ENCODE results near the gene MRPL36.

Gene MRPL36

DNA sequence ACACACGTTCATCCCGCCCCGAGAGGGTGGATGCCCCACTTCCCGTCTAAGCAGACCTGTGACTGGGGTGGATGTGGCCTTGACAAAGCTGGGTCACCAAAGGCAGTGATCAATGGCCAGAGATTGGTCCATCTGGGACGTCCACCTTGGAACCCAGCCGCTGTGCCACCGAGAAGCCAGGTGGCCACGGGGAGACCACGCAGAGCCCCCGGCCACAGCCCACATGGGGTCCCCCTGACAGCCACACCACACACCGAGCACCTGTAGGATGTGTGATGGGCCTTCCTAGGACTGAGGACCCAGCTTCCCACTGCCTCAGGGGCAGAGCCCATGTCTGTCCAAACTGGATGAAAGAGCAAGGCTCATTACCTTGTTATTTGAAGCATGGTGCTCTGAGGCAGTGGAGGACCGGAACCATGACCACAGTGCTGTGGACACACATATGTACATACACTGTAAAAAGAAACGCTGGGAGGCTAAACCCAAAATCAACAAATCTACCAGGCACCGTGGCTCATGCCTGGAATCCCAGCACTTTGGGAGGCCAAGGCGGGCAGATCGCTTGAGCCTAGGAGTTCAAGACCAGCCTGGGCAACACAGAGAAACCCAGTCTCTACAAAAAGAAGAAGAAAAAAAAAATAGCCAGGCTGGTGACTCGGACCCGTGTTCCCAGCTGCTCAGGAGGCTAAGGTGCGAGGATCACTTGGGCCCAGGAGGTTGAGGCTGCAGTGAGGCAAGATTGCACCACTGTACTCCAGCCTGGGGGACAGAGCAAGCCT, 50.1 kb downstream of the MRPL36 start:
- DNase-seq (ENCODE audit: low spot score): no peak

DNA sequence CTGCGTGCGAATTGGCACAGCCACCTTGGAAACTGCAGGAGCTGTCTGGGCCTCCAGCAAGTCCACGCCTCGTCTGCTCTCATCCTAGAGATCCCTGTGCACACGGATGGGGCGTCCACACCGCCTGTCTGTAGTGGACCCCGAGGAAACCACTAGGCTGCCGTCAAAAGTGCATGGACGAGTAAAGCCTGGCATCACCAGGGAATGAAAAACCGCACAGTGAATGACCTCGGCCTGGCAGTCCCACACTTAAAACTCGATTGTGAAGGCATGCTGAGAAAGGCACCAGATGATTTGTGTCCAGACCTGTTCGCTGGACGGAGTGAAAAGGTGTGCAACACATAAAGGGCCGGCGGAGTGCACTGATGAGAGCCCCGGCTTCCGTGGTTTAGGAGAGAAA, 50.8 kb downstream of the MRPL36 start:
- DNase-seq (ENCODE audit: low spot score): no peak
